PC-9 (cell line): ENCODE results near the gene COL21A1.

ENCODE experiments used
- CTCF ChIP-seq: fragments of 200-600 bp; sonication (generic); conservative IDR thresholded peaks from 2 replicates; pipeline ENCODE4 v1.6.1; 2017; ENCODE audit warnings: mixed run types, antibody characterized with exemption, mild to moderate bottlenecking, moderate library complexity
- EZH2 ChIP-seq: fragments of 200-600 bp; sonication (generic); IDR thresholded peaks from 2 replicates; pipeline ENCODE4 v1.8.0; 2017; ENCODE audit warnings: antibody characterized with exemption, low read depth

GRCh38 chr6:56144538-56145324 lies 102.6 kb downstream of the COL21A1 start:
- TF ChIP-seq CTCF: no peak
- TF ChIP-seq EZH2: no peak
